Breast epithelium (tissue), 4 donors: Measurements from ENCODE around the gene DCST2. TPM values are rescaled to one million over a fixed set of nuclear protein-coding genes. Genes with fewer than 3 reads are reported as not detected.

Source experiments
- DNase-seq, 2 donors: peaks; one replicate each; pipeline ENCODE4 v3.0.0-alpha.2; 2019; ENCODE audit warnings: low spot score in 2 of 2
- H3K27ac ChIP-seq, 2 donors: fragments of 200-600 bp; sonication (generic) in 1 of 2; one replicate each; pipeline ENCODE4 v1.5.1; 2016 to 2019; ENCODE audit warnings: mild to moderate bottlenecking in 1 of 2
- H3K27me3 ChIP-seq, 2 donors: fragments of 200-600 bp; sonication (generic) in 1 of 2; one replicate each; pipeline versions ENCODE4 v1.5.1 to v1.6.0; 2017 to 2019; ENCODE audit warnings: control low read depth in 1 of 2, mild to moderate bottlenecking in 1 of 2
- H3K36me3 ChIP-seq: fragments of 200-600 bp; one replicate; pipeline ENCODE4 v1.5.1; 2019
- H3K4me1 ChIP-seq, 2 donors: fragments of 200-600 bp; sonication (generic); one replicate each; pipeline ENCODE4 v1.5.1; 2016 to 2019; ENCODE audit warnings: control low read depth in 1 of 2
- H3K4me3 ChIP-seq, 3 donors: fragments of 200-600 bp; sonication (generic); 1 replicate in 2 of 3; 2 replicates in 1 of 3; pipeline ENCODE4 v1.5.1; 2016 to 2019; ENCODE audit warnings: mild to moderate bottlenecking in 3 of 3, moderate library complexity in 2 of 3
- H3K9me3 ChIP-seq, 2 donors: fragments of 200-600 bp; sonication (generic) in 1 of 2; one replicate each; pipeline ENCODE4 v1.5.1; 2016 to 2019; ENCODE audit warnings: control low read depth in 1 of 2
- POLR2A ChIP-seq: fragments of 450-650 bp; IDR thresholded peaks from one replicate; pipeline ENCODE4 v1.6.1; 2016; ENCODE audit warnings: antibody characterized with exemption, mild to moderate bottlenecking, moderate library complexity
- POLR2AphosphoS5 ChIP-seq, 3 donors: sonication (generic); formaldehyde crosslinking; IDR thresholded peaks; one replicate each; pipeline ENCODE4 v1.6.1; 2017; ENCODE audit warnings: antibody characterized with exemption in 3 of 3
- intact Hi-C: fragments of 100-400 bp; cut with DNase I; formaldehyde crosslinking; loops from one replicate; pipeline ENCODE4 v1.15.1; 2023; ENCODE audit warnings: low total_unique reads
- total RNA-seq, 3 donors: library from RNA; depleted of rRNA; stranded (reverse); fragments of >200 nt; gene quantifications; one replicate each; pipeline ENCODE4 v1.1.0, GENCODE V29; 2016
- TF ChIP-seq, protein P1 (sequence below), 3 donors: fragments of 450-650 bp; IDR thresholded peaks; one replicate each; pipeline ENCODE4 v1.5.1; 2016 to 2017; ENCODE audit warnings: antibody characterized with exemption in 3 of 3, mild to moderate bottlenecking in 3 of 3, moderate library complexity in 3 of 3

The DCST2 gene
- total RNA-seq, 3 donors from 2014 or later = 0.48 to 4.4 (median 3.3) TPM

- Histone ChIP-seq H3K9me3 (no peaks in the 10 kb centered on the region), H3K27ac (no peak overlapping the region), H3K36me3 (no peaks in the 10 kb centered on the region), H3K4me1 (no peaks in the 10 kb centered on the region), H3K27me3 (no peaks in the 10 kb centered on the region), H3K4me3 (no peak overlapping the region)
- intact Hi-C loops = no loop called here
- TF ChIP-seq POLR2AphosphoS5 (IDR thresholded peaks at IDR 0.05) = no peak
- TF ChIP-seq, protein P1, sequence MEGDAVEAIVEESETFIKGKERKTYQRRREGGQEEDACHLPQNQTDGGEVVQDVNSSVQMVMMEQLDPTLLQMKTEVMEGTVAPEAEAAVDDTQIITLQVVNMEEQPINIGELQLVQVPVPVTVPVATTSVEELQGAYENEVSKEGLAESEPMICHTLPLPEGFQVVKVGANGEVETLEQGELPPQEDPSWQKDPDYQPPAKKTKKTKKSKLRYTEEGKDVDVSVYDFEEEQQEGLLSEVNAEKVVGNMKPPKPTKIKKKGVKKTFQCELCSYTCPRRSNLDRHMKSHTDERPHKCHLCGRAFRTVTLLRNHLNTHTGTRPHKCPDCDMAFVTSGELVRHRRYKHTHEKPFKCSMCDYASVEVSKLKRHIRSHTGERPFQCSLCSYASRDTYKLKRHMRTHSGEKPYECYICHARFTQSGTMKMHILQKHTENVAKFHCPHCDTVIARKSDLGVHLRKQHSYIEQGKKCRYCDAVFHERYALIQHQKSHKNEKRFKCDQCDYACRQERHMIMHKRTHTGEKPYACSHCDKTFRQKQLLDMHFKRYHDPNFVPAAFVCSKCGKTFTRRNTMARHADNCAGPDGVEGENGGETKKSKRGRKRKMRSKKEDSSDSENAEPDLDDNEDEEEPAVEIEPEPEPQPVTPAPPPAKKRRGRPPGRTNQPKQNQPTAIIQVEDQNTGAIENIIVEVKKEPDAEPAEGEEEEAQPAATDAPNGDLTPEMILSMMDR (IDR thresholded peaks at IDR 0.05) = no peak
- TF ChIP-seq POLR2A = no peak
- DNase-seq = no peak
Observed at GRCh38 chr1:155030243-155030795, 3.3 kb downstream of the DCST2 start.

DNA sequence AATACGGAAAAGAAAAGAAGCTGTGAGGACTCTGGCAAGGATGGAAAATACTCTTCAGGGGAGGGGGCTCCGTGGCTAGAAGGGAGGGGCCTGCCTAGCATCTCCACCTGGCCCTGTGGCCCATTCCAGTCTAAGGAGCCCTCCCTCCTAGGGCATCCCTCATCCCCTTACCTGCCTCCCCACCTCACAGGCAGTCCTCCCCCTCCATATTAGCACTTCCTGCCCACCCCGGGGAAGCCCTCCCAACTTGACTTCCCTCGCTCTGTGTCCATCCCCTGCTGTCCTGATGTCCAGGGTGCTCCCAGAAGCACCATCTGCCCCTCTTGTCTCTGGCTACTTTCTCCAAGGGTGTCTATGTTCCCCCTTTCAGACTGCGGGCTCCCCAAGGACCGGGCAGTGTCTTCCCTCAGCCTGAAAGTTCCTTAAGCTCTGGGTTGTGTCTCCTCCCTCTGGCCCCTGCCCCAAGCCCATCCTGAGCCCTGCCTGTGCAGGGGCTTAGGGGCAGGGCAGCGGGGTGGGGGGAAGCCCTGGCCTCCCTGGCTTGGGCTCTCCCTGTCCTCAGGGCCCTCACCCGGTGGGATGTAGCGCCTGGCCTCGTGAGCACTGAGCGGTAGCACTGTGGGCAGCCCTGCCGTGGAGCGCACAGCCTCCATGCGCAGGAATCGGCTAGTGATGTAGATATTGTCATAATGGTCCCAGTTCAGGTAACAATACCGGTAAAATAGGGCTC, 3.9 kb downstream of the DCST2 start:
- Histone ChIP-seq H3K4me3 (no peak overlapping the region), H3K36me3 (no peaks in the 10 kb centered on the region), H3K27me3 (no peaks in the 10 kb centered on the region), H3K9me3 (no peaks in the 10 kb centered on the region), H3K27ac (no peak overlapping the region), H3K4me1 (no peaks in the 10 kb centered on the region)
- intact Hi-C loops = no loop called here
- DNase-seq = no peak
- TF ChIP-seq POLR2A = no peak
- TF ChIP-seq, protein P1 (IDR thresholded peaks at IDR 0.05) = no peak

DNA sequence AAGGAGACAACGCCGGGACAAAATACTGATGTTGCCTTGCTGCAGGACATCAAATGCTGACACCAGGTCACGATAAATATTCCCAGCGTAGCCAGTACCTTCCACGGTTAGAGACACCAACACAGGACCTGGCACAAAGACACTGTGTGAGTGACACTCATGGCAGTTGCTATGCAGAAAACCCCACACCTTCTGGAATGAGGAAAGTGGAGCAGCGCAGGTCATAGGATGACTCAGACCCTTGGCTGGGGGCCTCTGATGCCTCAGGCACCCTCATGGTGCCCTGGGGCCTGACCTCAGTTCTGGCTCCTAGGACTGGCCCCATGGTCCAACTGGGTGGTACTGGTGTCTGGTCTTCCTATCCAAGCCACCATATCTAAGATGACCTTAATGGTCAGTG, 7.0 kb downstream of the DCST2 start:
- no peak for DNase-seq
- no peak for TF ChIP-seq POLR2AphosphoS5 (IDR thresholded peaks at IDR 0.05)
- TF ChIP-seq, protein P1 (IDR thresholded peaks at IDR 0.05) = no peak
- TF ChIP-seq POLR2A = no peak
- intact Hi-C loops = no loop called here

DNA sequence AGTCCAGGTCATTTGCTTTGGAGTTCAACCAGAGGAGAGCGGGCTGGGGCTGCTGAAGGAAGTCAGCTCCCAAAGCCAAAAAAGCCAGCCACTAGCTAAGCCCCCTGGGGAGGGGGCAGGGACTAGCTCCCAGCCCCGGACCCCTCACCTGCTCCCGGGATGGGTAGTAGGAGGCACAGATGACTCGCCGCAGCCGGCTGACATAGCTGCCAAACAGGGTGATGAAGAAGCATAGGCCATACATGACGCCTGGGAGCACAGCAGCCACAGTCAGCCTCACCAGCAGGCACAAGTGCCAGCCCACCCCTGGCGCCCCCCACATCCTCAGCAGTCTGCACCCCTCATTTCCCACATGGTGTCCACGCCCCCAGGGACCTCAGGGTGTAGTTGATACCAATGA, 7.4 kb downstream of the DCST2 start:
- intact Hi-C loops = no loop called here
- Histone ChIP-seq H3K9me3 (no peaks in the 10 kb centered on the region), H3K27me3 (no peaks in the 10 kb centered on the region), H3K36me3 (no peaks in the 10 kb centered on the region), H3K4me1 (peaks cover 0 to 3% of the 10 kb centered on the region in 2 donors), H3K27ac (peak overlapping the region in 1 of 2 donors; percentile 58), H3K4me3 (no peak overlapping the region)
- DNase-seq = no peak
- TF ChIP-seq POLR2AphosphoS5 (IDR thresholded peaks at IDR 0.05) (no peak), POLR2A (no peak)
- TF ChIP-seq, protein P1 (IDR thresholded peaks at IDR 0.05) = no peak

More for the DNA sequence above, 7.0 kb downstream of the DCST2 start:
- no peaks in the 10 kb centered on the region for H3K9me3 ChIP-seq
- no peaks in the 10 kb centered on the region for H3K36me3 ChIP-seq
- peak overlapping the region in 1 of 2 donors; percentile 58 for H3K27ac ChIP-seq
- H3K4me3 ChIP-seq = no peak overlapping the region
- peaks cover 0 to 3% of the 10 kb centered on the region in 2 donors for H3K4me1 ChIP-seq
- H3K27me3 ChIP-seq = no peaks in the 10 kb centered on the region

DNA sequence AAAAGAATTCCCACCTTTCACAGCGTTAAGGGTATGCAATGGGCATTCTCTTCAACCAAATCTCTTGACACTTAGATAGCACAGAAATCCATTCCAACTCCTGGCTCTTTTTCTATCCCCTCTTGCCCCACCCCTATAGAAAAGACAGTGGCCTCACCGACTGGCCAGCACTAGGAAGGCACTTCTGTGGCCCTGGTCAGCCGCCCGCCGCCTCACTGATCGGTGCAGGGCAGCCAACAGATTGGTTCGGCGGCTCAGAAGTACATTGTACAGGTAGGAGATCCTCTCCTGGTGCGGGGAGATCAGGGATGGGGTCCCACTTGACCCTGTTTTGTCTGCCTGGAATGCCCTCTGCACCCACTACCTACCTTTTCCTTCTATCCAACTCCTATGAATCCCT, 9.3 kb downstream of the DCST2 start:
- intact Hi-C loops = no loop called here
- no peaks in the 10 kb centered on the region for H3K36me3 ChIP-seq
- H3K4me3 ChIP-seq = no peak overlapping the region
- H3K4me1 ChIP-seq = peaks cover 0 to 3% of the 10 kb centered on the region in 2 donors
- no peaks in the 10 kb centered on the region for H3K27me3 ChIP-seq
- TF ChIP-seq POLR2A (no peak), POLR2AphosphoS5 (IDR thresholded peaks at IDR 0.05) (no peak)
- TF ChIP-seq, protein P1 (IDR thresholded peaks at IDR 0.05) = no peak
- H3K27ac ChIP-seq = no peak overlapping the region
- DNase-seq = no peak
- H3K9me3 ChIP-seq = no peaks in the 10 kb centered on the region
